ENCODE data around the gene GGT6. TPM values are rescaled to one million over a fixed set of nuclear protein-coding genes. Genes with fewer than 3 reads are reported as not detected.

GGT6 gene
- total RNA-seq, 1 experiment from 2014 or later: not detected

DNA sequence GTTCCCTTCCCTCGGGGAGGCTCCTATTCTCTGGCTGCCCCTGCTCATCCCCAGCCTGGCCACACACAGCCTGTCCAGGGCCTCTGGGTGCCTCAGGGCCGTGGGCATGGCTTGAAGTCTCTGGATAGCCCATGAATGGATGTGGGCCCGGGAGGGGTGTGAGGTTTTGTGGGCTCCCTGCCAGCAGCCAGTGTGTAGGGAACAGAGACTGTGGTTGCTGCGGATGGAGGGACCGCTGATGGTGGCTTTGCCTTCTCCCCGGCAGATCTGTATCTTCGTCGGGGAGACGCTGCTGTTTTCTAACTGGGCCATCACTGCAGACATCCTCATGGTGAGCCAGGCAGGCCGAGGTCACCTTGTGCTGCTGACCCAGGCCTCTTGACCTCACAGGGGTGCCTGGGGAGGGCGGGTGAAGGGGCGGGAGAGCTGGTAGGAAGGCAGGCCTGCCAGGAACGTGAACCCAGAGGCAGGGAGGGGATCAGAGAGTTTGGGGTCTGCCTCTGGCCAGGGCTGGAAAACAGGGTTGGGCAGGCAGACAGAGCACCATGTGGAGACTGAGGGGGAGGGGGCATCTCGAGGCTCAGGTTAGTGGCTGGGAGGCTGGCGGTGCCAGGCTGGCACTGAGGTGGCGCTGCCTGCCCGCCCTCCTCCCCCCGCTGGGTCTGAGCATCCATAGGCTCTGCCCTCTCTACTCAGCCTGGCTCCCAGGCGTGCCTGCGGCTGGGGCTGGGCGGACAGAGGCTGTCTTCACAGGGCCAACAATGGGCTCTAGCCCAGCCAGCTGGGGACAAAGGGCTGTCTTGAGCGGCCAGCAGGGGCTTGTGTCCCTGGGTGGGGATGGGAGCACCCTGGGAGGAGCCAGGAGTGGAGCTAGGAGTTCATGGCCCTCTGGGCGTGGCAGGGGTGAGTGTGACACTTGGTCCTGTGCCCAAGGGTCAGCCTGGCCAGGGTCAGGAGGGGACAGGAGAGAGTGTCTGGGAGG is 26.6 kb downstream of the GGT6 start:
- ChIA-PET CTCF (no interaction called here), POLR2A (ENCODE audit: low non-redundant PET) (no interaction called here)
- BruUV-seq (replicated peaks): no TSS peak
- intact Hi-C loops (cut with micrococcal nuclease; ENCODE audit: unreplicated experiment): no loop called here
- no peak overlapping the region for H3K27ac ChIP-seq (ENCODE audit: low read depth, low read length, poor library complexity, severe bottlenecking)
- peak; percentile 51 for DNase-seq (ENCODE audit: low spot score)
- no peak overlapping the region for H3K4me3 ChIP-seq (ENCODE audit: low read depth, low read length, poor library complexity, severe bottlenecking)
- H3K27me3 ChIP-seq (replicated peaks; ENCODE audit: insufficient read depth, low read depth, low read length, poor library complexity): no peaks in the 10 kb centered on the region
- peaks cover 11% of the 10 kb centered on the region for H3K36me3 ChIP-seq (ENCODE audit: insufficient read depth, low read length, poor library complexity, severe bottlenecking)
- TF ChIP-seq, protein P1, sequence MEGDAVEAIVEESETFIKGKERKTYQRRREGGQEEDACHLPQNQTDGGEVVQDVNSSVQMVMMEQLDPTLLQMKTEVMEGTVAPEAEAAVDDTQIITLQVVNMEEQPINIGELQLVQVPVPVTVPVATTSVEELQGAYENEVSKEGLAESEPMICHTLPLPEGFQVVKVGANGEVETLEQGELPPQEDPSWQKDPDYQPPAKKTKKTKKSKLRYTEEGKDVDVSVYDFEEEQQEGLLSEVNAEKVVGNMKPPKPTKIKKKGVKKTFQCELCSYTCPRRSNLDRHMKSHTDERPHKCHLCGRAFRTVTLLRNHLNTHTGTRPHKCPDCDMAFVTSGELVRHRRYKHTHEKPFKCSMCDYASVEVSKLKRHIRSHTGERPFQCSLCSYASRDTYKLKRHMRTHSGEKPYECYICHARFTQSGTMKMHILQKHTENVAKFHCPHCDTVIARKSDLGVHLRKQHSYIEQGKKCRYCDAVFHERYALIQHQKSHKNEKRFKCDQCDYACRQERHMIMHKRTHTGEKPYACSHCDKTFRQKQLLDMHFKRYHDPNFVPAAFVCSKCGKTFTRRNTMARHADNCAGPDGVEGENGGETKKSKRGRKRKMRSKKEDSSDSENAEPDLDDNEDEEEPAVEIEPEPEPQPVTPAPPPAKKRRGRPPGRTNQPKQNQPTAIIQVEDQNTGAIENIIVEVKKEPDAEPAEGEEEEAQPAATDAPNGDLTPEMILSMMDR (conservative IDR thresholded peaks at IDR 0.05; ENCODE audit: low read depth, low read length): no peak
- no peak for TF ChIP-seq EZH2 (IDR thresholded peaks at IDR 0.05; ENCODE audit: borderline replicate concordance, low read depth, low read length, poor library complexity, severe bottlenecking)
- no peaks in the 10 kb centered on the region for H3K9me3 ChIP-seq (ENCODE audit: low read depth, low read length, poor library complexity, severe bottlenecking)
- H3K4me1 ChIP-seq (ENCODE audit: insufficient read depth, low read length, poor library complexity, severe bottlenecking): peaks cover 9% of the 10 kb centered on the region

- Histone ChIP-seq H3K4me1 (ENCODE audit: insufficient read depth, low read length, poor library complexity, severe bottlenecking) (peaks cover 9% of the 10 kb centered on the region), H3K4me3 (ENCODE audit: low read depth, low read length, poor library complexity, severe bottlenecking) (no peak overlapping the region), H3K36me3 (ENCODE audit: insufficient read depth, low read length, poor library complexity, severe bottlenecking) (peaks cover 3% of the 10 kb centered on the region), H3K27me3 (replicated peaks; ENCODE audit: insufficient read depth, low read depth, low read length, poor library complexity) (no peaks in the 10 kb centered on the region), H3K9me3 (ENCODE audit: low read depth, low read length, poor library complexity, severe bottlenecking) (no peaks in the 10 kb centered on the region), H3K27ac (ENCODE audit: low read depth, low read length, poor library complexity, severe bottlenecking) (no peak overlapping the region)
- ChIA-PET POLR2A (ENCODE audit: low non-redundant PET) (no interaction called here), CTCF (no interaction called here)
- TF ChIP-seq, protein P1 (conservative IDR thresholded peaks at IDR 0.05; ENCODE audit: low read depth, low read length): no peak
- TF ChIP-seq EZH2 (IDR thresholded peaks at IDR 0.05; ENCODE audit: borderline replicate concordance, low read depth, low read length, poor library complexity, severe bottlenecking): no peak
- intact Hi-C loops (cut with micrococcal nuclease; ENCODE audit: unreplicated experiment): no loop called here
- BruUV-seq (replicated peaks): no TSS peak
- DNase-seq (ENCODE audit: low spot score): no peak
Measured at GRCh38 chr17:4532860-4533522, 27.4 kb downstream of the GGT6 start.

DNA sequence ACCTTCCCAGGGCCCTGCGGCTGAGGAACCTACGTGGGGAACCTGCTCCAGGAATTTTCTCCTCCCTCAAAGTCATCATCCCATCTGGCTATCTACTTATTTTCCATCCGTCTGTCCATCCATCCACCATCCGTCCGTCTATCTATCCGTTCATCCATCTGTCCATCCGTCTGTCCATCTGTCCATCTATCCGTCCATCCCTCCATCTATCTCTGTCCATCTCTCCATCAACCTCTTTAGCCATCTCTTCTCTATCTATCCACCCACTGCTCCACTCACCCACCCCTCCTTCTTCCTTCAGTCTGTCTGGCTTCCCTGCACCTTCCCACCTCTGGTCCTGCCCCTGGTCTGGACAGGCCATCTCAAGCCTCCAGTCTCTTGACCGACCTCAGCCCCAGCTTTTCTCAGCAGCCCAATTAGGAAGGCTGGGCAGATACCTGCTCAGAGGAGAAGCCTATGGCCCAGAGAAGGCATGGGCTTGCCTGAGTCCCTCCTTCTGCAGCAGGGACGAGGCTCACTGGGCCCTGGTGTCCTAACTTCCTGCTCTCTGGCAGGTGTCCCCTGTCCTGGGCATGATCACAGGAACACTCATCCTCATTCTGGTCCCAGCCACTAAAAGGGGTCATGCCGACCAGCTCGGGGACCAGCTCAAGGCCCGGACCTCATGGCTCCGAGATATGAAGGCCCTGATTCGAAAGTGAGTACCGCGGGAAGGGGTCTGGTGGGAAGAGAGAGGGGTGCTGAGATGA is 28.2 kb downstream of the GGT6 start:
- H3K36me3 ChIP-seq (ENCODE audit: insufficient read depth, low read length, poor library complexity, severe bottlenecking): no peaks in the 10 kb centered on the region
- H3K27me3 ChIP-seq (replicated peaks; ENCODE audit: insufficient read depth, low read depth, low read length, poor library complexity): no peaks in the 10 kb centered on the region
- no peak overlapping the region for H3K27ac ChIP-seq (ENCODE audit: low read depth, low read length, poor library complexity, severe bottlenecking)
- H3K4me1 ChIP-seq (ENCODE audit: insufficient read depth, low read length, poor library complexity, severe bottlenecking): peaks cover 9% of the 10 kb centered on the region
- BruUV-seq (replicated peaks): no TSS peak
- TF ChIP-seq, protein P1 (conservative IDR thresholded peaks at IDR 0.05; ENCODE audit: low read depth, low read length): no peak
- TF ChIP-seq EZH2 (IDR thresholded peaks at IDR 0.05; ENCODE audit: borderline replicate concordance, low read depth, low read length, poor library complexity, severe bottlenecking): no peak
- ChIA-PET POLR2A (ENCODE audit: low non-redundant PET) (no interaction called here), CTCF (no interaction called here)
- H3K4me3 ChIP-seq (ENCODE audit: low read depth, low read length, poor library complexity, severe bottlenecking): no peak overlapping the region
- intact Hi-C loops (cut with micrococcal nuclease; ENCODE audit: unreplicated experiment): no loop called here
- no peaks in the 10 kb centered on the region for H3K9me3 ChIP-seq (ENCODE audit: low read depth, low read length, poor library complexity, severe bottlenecking)
- no peak for DNase-seq (ENCODE audit: low spot score)

Data from A673 (cell line).